GM12891 (cell line): ENCODE data around the gene PDLIM4.

Experiments used
- POLR2A ChIP-seq: IDR thresholded peaks from 2 replicates; pipeline ENCODE4 v1.6.1; 2011; ENCODE audit warnings: low read depth, low read length, control low read depth
- TAF1 ChIP-seq: IDR thresholded peaks from 2 replicates; pipeline ENCODE4 v1.6.1; 2011; ENCODE audit warnings: low read depth, low read length, control low read depth

DNA sequence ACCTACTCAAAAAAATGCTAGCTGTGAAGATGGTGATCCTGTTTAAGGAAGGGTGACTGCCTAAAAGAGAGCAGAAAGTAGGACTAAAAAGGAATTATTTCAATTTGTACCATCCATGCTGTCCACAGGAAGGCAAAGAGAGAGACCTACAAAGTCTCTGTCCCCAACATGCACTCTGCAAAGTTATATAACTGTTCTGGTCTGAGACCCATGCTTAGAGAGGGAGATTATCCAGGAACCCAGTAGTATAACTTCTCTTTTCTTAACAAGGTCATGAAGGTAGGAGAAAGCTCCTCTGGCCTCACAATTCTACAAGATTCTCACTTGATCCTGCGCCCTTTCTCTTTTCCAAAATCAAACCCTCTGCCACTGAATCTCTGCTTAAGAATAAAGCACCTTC, 62.5 kb downstream of the PDLIM4 start:
- TF ChIP-seq POLR2A (no peak), TAF1 (no peak)
